GM12892 (cell line): ENCODE data around the gene MZT2B.
"Not testable (repeated sequence)": the region's sequence is repeated elsewhere in the genome, so short reads cannot be mapped to it uniquely, and the experiment has no call there.

ENCODE experiments used
- DNase-seq: peaks from one replicate; pipeline ENCODE4 v3.0.0; 2011; ENCODE audit not compliant: insufficient read length
- FAIRE-seq: peaks from 2 replicates; lab custom pipeline; 2011; peaks lifted over from hg19 to GRCh38; lab: Jason Lieb, UNC
- POLR2A ChIP-seq: IDR thresholded peaks from 2 replicates; pipeline ENCODE4 v1.6.1; 2011; ENCODE audit warnings: low read depth, low read length, control low read depth
- POLR2AphosphoS5 ChIP-seq: IDR thresholded peaks from 2 replicates; pipeline ENCODE4 v1.6.1; 2011; ENCODE audit warnings: low read depth, low read length, control low read depth
- TAF1 ChIP-seq: IDR thresholded peaks from 2 replicates; pipeline ENCODE4 v1.6.1; 2011; ENCODE audit warnings: low read depth, mild to moderate bottlenecking, control low read depth, low read length, borderline replicate concordance

The MZT2B gene

DNA sequence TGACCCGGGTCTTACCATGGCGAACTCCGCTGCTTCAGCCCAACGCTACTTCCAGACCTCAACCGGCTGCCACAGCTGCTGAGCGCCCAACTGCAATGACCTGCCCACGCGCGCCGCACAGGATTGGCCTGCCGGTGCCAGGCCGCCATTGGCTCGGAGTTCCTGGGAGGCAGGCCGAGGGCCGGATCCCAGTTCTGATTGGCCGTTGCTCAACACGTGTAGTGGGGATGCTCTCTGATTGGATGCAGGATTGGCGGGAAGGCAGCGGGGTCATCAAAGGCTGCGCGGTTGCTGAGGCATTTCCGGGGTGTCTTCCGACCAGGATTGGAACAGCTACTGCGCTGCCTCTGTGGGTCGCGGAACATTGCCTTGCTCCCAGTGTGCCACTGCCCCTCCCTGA, 16.3 kb downstream of the MZT2B start, which contains the start of gene TUBA3E:
Gene TUBA3E, minus strand, starts transcription at position 97 of the 400 bp plus-strand sequence. Its CDS starts 79 bp downstream, at position 18.
- FAIRE-seq (no peak), DNase-seq (no peak)
- TF ChIP-seq POLR2AphosphoS5: no peak
- TF ChIP-seq POLR2A: no peak
- TF ChIP-seq TAF1: no peak

DNA sequence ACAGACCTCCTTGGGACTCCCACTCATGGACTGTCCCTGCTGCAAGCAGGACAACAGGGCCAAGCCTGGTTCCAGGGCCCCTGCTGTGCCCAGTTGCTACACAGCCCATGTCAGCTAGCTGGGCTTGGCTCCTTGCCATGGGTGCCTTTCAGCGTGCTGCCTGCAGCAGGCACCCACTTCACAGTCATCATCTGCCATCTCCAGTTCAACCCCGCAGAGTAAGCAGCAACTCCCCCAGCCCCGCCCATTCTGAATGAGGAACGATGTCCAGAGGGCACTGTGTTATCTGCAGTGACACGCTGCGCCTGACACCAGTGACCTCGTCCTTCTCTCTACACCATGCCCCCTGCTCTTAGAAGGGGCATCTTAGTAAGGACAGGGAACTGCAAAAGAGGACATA, 20.5 kb downstream of the MZT2B start:
- DNase-seq, FAIRE-seq: not testable (repeated sequence)

DNA sequence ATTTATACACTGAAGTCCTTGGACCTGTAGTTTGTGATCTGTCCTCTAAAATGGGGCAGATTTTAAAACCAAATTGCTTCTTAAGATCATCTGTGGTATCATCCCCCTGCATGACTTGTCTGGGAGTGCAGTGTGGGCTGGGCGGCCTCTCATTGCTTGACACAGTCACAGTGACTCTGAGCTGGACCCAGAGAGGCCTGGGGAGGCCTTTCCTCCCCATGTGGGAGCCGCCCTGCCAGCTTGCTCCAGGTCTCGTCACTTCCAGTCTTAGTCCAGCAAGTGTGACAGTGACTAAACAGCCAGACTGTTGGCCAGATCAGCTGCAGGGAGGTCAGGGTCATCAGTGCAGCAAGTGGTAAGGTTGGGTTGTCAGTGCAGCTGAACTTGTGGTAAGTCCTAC, 21.1 kb downstream of the MZT2B start:
- not testable (repeated sequence) for FAIRE-seq, DNase-seq

DNA sequence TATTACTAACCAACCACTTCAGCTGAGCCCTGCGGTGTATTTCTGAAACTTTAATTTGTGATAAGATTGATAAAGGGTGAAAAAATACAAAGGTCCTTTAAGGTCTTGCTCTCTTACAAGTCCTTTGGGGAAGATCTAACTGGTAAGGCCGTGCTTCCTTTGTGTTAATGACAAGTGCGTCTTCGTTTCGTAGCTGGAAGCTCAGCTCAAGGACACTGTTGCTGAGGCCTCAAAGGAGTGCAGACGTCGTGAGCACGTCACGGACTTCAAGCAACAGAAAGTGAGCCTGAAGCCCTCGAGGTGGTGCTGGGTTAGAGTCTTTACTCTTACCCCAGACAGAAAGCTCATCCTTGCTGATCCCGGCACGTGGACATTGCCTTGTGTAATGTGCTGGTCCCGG, 25.0 kb downstream of the MZT2B start:
- not testable (repeated sequence) for DNase-seq, FAIRE-seq

DNA sequence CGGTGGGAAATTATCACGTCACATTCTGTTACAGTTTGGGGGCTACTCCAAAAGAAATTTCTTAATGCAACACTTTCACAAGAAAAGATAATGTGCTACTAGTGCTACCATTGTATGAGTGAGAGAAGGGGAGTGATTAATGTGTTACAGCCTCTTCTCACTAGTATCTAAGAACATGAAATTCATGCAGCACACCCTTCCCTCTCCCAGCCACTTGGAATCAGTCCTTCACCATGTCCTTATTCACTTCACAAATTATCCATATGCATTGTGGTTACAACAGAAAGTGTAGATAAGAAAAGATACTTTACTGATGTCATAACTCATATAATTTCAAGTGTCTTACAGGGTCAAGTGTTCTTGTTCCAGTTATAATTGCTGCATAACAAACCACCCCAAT, 37.1 kb downstream of the MZT2B start:
- FAIRE-seq, DNase-seq: not testable (repeated sequence)

DNA sequence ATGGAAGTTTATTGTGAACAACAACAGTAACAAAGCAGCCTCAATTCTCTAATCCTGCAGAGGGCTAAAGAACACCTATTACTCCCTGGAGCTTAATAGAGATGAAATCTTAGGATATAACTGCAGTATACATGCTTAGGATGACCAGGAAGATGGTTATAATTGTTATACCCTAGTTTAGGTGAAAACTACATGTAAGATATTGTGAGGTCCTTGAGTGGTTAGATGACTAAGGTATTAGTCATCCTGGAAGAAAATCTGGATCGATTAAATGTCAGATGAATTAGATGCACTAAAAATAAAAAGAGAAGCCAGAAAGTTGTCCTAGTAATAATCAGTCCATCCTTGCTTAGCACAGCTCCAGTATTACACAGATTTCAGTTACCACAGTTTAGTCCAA, 38.4 kb downstream of the MZT2B start:
- DNase-seq, FAIRE-seq: not testable (repeated sequence)

DNA sequence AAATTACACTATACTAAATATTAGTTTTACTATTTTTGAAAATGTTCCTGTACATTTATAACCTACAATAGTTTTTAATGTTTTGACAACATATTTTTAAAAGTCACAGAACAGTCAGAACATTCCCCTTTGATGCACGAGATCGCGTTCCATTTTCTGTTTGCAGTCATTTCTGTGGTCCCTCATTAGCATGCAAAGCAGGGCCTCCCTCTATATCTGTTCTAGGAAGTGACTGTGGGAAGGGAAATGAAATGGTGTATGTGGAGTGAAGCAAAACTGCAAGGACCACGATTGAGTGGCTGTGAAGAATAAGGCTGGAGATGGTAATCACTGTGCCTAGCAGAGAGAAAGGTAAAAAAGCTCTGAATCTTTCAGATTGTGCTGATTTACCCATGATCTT, 40.5 kb downstream of the MZT2B start:
- not testable (repeated sequence) for DNase-seq
- peak; percentile 95 for FAIRE-seq

DNA sequence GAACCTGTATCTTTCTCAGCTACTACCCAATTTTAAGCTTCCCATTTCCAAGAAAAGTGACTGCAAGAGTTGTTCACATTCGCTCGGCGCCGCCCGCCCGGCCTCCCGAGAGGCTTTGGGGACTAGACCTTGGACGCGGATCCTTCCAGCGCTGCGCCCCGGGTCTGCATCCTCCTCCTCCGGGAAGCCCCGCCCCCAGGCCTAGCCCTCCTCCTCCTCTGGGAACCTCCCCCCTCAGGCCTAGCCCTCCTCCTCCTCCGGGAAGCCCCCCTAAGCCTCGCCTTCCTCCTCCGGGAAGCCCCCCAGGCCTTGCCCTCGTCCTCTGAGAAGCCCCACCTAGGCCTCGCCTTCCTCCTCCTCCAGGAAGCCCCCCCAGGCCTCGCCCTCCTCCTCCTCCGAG, 45.9 kb downstream of the MZT2B start:
- not testable (repeated sequence) for DNase-seq

DNA sequence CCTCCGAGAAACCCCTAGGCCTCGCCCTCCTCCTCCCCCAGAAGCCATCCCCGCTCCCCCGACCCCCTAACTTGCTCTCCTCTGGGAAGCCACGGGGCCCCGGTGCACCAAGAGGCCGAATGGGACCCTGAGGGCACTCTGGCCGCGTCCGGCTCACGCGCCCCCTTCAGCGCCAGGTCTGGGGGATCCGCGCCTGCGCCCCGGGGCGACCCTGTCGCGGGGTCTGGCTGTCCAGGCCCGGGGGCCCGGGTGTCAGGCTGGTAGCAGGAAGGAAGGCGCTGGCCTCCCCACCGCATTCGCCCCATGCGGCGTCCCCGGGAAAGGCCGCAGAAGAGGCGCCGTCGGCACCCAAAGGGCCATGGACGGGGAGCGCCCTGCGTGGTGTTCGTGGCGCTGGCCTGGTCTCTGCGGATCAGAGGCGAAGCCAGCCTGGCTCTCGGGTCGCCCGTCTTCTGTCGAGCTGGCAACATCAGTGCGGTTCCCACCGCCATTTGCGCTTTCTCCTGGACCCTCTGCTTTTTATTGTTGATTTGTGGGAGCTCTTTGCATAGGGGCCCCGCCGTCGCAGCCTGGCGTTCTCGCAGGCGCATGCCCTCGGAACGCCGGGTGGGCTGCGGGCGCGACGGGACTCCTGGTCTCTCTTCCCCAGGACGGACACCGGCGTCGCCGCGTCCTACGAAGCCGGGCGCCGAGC, 46.6 kb downstream of the MZT2B start:
- DNase-seq, FAIRE-seq: not testable (repeated sequence)

More for the DNA sequence above, 45.9 kb downstream of the MZT2B start:
- FAIRE-seq: not testable (repeated sequence)

DNA sequence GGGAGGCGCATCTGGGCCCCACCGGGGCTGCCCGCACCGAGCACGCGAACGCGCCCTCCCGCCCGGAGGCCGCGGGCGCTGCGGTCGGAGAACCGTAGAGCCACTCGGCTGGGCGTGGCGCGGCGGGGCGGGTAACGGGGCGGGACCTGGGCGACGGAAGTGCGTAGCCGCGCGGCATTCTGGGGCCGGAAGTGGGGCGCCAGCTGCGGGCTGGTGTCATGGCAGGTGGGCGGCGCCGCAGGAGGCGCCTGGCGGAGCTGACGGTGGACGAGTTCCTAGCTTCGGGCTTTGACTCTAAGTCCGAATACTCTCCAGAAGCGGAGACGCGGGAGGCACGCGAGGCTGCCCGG, 47.1 kb downstream of the MZT2B start:
- FAIRE-seq, DNase-seq: not testable (repeated sequence)

DNA sequence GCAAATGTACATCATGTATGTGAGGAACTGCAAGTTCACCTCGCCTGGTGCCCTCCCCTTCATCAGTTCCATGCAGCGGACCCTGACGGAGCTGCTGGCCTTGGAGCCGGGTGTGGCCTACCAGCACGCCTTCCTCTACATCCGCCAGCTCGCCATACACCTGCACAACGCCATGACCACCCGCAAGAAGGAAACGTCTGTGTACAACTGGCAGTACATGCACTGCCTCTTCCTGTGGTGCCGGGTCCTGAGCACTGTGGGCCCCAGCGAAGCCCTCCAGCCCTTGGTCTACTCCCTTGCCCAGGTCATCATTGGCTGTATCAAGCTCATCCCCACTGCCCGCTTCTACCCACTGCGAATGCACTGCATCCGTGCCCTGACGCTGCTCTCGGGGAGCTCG, 48.3 kb downstream of the MZT2B start:
- FAIRE-seq, DNase-seq: not testable (repeated sequence)

DNA sequence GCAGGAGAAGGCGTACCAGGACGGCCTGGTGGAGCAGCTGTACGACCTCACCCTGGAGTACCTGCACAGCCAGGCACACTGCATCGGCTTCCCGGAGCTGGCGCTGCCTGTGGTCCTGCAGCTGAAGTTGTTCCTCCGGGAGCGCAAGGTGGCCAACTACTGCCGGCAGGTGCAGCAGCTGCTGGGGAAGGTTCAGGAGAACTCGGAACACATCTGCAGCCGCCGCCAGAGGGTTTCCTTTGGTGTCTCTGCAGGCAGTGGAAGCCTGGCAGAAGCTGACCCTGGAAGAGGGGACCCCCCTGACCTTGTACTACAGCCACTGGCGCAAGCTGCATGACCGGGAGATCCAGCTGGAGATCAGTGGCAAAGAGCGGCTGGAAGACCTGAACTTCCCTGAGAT, 48.8 kb downstream of the MZT2B start:
- not testable (repeated sequence) for DNase-seq, FAIRE-seq

DNA sequence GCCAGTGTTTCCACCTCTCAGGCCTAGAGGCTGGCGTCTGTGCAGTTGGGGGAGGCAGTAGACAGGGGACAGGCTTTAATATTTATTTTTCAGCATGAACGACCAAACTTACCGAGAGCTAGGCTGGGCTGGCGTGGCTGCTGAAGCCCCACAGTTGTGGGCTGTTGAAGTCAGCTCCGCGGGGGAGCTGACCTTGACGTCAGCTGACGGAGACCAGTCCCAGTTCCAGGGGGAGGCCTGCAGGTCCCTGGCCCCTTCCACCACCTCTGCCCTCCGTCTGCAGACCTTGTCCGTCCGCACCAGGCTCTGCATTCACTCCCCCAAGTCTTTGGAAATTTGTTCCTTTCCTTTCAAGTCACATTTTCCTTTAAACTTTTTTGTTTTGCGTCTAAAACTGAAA, 49.6 kb downstream of the MZT2B start:
- DNase-seq (no peak), FAIRE-seq (no peak)
- TF ChIP-seq POLR2AphosphoS5: no peak
- no peak for TF ChIP-seq POLR2A
- no peak for TF ChIP-seq TAF1

DNA sequence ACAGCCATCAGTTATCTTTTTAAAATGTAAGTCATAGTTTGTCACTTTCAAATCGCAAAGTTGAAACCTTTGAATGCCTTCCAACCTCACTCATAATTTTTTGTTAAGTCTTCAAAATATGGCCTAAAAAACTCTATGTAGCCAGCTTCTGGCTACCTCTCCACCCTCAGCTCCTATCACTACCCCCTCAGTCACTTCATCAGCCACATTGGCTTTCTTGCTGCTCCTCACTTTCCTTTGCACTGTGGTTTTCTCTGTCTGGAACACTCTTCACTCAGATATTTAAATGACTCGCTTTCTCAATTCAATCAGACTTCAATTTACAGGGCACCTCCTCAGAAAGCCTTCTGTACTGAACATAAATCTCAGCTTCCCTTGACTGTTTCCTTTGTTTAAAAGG, 51.0 kb downstream of the MZT2B start:
- FAIRE-seq, DNase-seq: not testable (repeated sequence)

DNA sequence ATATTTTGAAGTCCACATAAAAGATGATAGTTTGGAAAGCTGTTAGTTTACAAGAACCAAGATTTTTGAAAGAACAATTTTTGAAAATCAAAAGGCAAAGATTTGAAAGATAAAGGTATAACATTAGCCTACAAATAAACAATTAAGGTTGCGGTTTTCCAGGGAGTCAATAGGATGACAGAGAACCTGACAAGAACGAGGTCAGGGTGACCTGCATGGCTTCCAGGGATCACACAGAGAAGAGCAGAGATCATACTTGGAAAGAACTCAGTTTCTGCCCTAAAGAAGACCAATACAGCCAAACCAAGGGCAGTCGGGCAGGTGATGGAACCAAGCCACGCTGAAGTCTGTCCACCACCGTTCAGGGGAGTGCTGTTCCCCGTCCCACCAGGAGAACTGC, 57.5 kb downstream of the MZT2B start:
- not testable (repeated sequence) for DNase-seq, FAIRE-seq
